ENCODE results near the gene PRMT1. TPM values are rescaled to one million over a fixed set of nuclear protein-coding genes. Genes with fewer than 3 reads are reported as not detected.

PRMT1 gene
- total and polyA plus RNA-seq, 4 donors, result 35.1 to 67.2 (median 53.8) TPM

- 31% methylated on average over 9 of the region's 9 CpGs for WGBS
- H3K4me1 ChIP-seq (ENCODE audit: control insufficient read depth in 4 of 4, insufficient read depth in 4 of 4, low read length in 3 of 4), result peaks cover 0 to 4% (median 0%) of the 10 kb centered on the region in 4 donors
These were observed 46.0 kb upstream of the PRMT1 start for GRCh38 chr19:49631014-49631588.

DNA sequence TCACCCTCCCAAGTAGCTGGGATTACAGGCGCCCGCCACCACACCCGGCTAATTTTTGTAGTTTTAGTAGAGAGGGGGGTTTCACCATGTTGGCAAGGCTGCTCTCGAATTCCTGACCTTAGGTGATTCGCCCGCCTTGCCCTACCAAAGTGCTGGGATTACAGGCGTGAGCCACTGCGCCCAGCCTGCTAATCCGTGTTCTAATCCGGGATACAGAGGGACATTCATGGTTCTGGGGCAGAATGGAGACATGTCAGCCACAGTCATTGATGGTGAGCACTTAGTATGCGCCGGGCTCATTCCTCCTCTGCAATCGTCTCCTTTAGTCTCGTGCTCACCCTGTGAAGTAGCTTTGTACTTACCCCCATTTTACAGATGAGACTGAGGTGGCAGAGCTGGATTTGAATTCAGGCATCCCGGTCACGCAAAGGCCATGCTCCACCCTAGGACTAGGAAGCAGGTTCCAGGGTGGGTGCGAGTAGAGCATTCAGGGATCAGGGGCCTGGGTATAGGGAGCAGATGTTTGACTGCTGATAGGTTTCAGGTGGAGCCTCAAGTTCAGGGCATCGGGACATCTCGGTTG is 45.4 kb upstream of the PRMT1 start:
- Histone ChIP-seq H3K27ac (ENCODE audit: low read depth in 1 of 2, low read length in 2 of 2) (no peak overlapping the region), H3K36me3 (ENCODE audit: control insufficient read depth in 4 of 4, insufficient read depth in 3 of 4, low read depth in 1 of 4, low read length in 3 of 4) (peaks cover 2 to 4% (median 3%) of the 10 kb centered on the region in 4 donors), H3K4me3 (ENCODE audit: low read depth in 1 of 3, low read length in 3 of 3) (no peak overlapping the region), H3K4me1 (ENCODE audit: control insufficient read depth in 4 of 4, insufficient read depth in 4 of 4, low read length in 3 of 4) (peaks cover 0 to 6% (median 0%) of the 10 kb centered on the region in 4 donors), H3K9me3 (ENCODE audit: control insufficient read depth in 4 of 4, low read length in 3 of 4) (no peaks in the 10 kb centered on the region), H3K27me3 (ENCODE audit: control insufficient read depth in 4 of 4, insufficient read depth in 4 of 4, low read length in 3 of 4) (no peaks in the 10 kb centered on the region), H3K9ac (ENCODE audit: low read depth in 1 of 2, low read length in 2 of 2) (no peak overlapping the region)
- no peak for DNase-seq (ENCODE audit: low spot score)
- TF ChIP-seq REST (IDR thresholded peaks at IDR 0.05), result no peak
- no peak for TF ChIP-seq RXRA (IDR thresholded peaks at IDR 0.05)
- TF ChIP-seq HNF4A (conservative IDR thresholded peaks at IDR 0.05), result no peak
- no peak for TF ChIP-seq YY1 (IDR thresholded peaks at IDR 0.05)
- no peak for TF ChIP-seq EGR1 (IDR thresholded peaks at IDR 0.05; ENCODE audit: low read depth in 2 of 2)
- TF ChIP-seq GABPA (IDR thresholded peaks at IDR 0.05 in 1 of 2, conservative IDR thresholded peaks at IDR 0.05 in 1 of 2), result no peak
- TF ChIP-seq, protein P1, sequence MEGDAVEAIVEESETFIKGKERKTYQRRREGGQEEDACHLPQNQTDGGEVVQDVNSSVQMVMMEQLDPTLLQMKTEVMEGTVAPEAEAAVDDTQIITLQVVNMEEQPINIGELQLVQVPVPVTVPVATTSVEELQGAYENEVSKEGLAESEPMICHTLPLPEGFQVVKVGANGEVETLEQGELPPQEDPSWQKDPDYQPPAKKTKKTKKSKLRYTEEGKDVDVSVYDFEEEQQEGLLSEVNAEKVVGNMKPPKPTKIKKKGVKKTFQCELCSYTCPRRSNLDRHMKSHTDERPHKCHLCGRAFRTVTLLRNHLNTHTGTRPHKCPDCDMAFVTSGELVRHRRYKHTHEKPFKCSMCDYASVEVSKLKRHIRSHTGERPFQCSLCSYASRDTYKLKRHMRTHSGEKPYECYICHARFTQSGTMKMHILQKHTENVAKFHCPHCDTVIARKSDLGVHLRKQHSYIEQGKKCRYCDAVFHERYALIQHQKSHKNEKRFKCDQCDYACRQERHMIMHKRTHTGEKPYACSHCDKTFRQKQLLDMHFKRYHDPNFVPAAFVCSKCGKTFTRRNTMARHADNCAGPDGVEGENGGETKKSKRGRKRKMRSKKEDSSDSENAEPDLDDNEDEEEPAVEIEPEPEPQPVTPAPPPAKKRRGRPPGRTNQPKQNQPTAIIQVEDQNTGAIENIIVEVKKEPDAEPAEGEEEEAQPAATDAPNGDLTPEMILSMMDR (IDR thresholded peaks at IDR 0.05; ENCODE audit: low read depth, low read length, missing input control), result no peak
- no peak for TF ChIP-seq HNF4G (IDR thresholded peaks at IDR 0.05)
- WGBS, result 83% methylated on average over 19 of the region's 19 CpGs

More at GRCh38 chr19:49631014-49631588, 46.0 kb upstream of the PRMT1 start:
- H3K9me3 ChIP-seq (ENCODE audit: control insufficient read depth in 4 of 4, low read length in 3 of 4), result no peaks in the 10 kb centered on the region
- TF ChIP-seq YY1 (IDR thresholded peaks at IDR 0.05) (no peak), EGR1 (IDR thresholded peaks at IDR 0.05; ENCODE audit: low read depth in 2 of 2) (no peak), HNF4A (conservative IDR thresholded peaks at IDR 0.05) (no peak), FOXA1 (IDR thresholded peaks at IDR 0.05) (no peak), NR2F2 (IDR thresholded peaks at IDR 0.05) (peak; percentile 14), JUND (IDR thresholded peaks at IDR 0.05) (no peak)
- H3K27ac ChIP-seq (ENCODE audit: low read depth in 1 of 2, low read length in 2 of 2), result no peak overlapping the region
- H3K36me3 ChIP-seq (ENCODE audit: control insufficient read depth in 4 of 4, insufficient read depth in 3 of 4, low read depth in 1 of 4, low read length in 3 of 4), result peaks cover 2 to 5% (median 4%) of the 10 kb centered on the region in 4 donors
- no peak overlapping the region for H3K9ac ChIP-seq (ENCODE audit: low read depth in 1 of 2, low read length in 2 of 2)
- no peak for DNase-seq (ENCODE audit: low spot score)
- no peaks in the 10 kb centered on the region for H3K27me3 ChIP-seq (ENCODE audit: control insufficient read depth in 4 of 4, insufficient read depth in 4 of 4, low read length in 3 of 4)
- no peak overlapping the region for H3K4me3 ChIP-seq (ENCODE audit: low read depth in 1 of 3, low read length in 3 of 3)

DNA sequence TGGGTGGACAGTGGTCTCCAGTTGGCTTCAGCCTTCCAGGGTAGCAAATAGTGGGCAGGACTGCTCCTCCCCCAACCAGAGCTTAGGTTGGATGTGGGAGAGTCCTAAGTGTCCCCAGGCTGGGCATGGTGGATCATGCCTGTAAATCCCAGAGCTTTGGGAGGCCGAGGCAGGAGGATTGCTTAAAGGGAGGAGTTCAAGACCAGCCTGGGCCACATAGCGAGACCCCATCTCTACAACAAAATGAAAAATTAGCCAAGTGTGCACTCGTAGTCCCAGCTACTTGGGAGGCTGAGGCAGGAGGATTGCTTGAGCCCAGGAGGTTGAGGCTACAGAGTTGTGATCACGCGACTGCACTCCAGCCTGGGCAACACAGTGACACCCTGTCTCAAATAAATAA is 44.5 kb upstream of the PRMT1 start:
- H3K27me3 ChIP-seq (ENCODE audit: control insufficient read depth in 4 of 4, insufficient read depth in 4 of 4, low read length in 3 of 4), result no peaks in the 10 kb centered on the region
- H3K4me1 ChIP-seq (ENCODE audit: control insufficient read depth in 4 of 4, insufficient read depth in 4 of 4, low read length in 3 of 4), result peaks cover 0 to 6% (median 0%) of the 10 kb centered on the region in 4 donors
- no peak overlapping the region for H3K4me3 ChIP-seq (ENCODE audit: low read depth in 1 of 3, low read length in 3 of 3)
- H3K9ac ChIP-seq (ENCODE audit: low read depth in 1 of 2, low read length in 2 of 2), result no peak overlapping the region
- TF ChIP-seq SP1 (IDR thresholded peaks at IDR 0.05), result no peak
- TF ChIP-seq, protein P1 (IDR thresholded peaks at IDR 0.05; ENCODE audit: low read depth, low read length, missing input control), result no peak
- no peak for TF ChIP-seq REST (IDR thresholded peaks at IDR 0.05)
- no peak for TF ChIP-seq FOXA1 (IDR thresholded peaks at IDR 0.05)
- TF ChIP-seq EGR1 (IDR thresholded peaks at IDR 0.05; ENCODE audit: low read depth in 2 of 2), result no peak
- no peak for TF ChIP-seq FOXA2 (IDR thresholded peaks at IDR 0.05)
- no peak for TF ChIP-seq HNF4A (conservative IDR thresholded peaks at IDR 0.05)
- TF ChIP-seq TAF1 (conservative IDR thresholded peaks at IDR 0.05), result no peak
- DNase-seq (ENCODE audit: low spot score), result no peak
- peaks cover 0 to 3% (median 1%) of the 10 kb centered on the region in 4 donors for H3K36me3 ChIP-seq (ENCODE audit: control insufficient read depth in 4 of 4, insufficient read depth in 3 of 4, low read depth in 1 of 4, low read length in 3 of 4)
- no peak overlapping the region for H3K27ac ChIP-seq (ENCODE audit: low read depth in 1 of 2, low read length in 2 of 2)
- WGBS, result 95% methylated on average over 5 of the region's 5 CpGs
- no peaks in the 10 kb centered on the region for H3K9me3 ChIP-seq (ENCODE audit: control insufficient read depth in 4 of 4, low read length in 3 of 4)

Data from liver (tissue), 9 donors.